NCI-H526 treated with DMSO at 0.1 percent for 48 hours (cell line): Measurements from ENCODE around the gene FAM181B.

Experiments used
- DNase-seq: peaks from one replicate; lab custom pipeline; 2025; lab: John Stamatoyannopoulos, UW

The FAM181B gene

GRCh38 chr11:82682003-82682751, 51.5 kb downstream of the FAM181B start:
- no peak for DNase-seq

DNA sequence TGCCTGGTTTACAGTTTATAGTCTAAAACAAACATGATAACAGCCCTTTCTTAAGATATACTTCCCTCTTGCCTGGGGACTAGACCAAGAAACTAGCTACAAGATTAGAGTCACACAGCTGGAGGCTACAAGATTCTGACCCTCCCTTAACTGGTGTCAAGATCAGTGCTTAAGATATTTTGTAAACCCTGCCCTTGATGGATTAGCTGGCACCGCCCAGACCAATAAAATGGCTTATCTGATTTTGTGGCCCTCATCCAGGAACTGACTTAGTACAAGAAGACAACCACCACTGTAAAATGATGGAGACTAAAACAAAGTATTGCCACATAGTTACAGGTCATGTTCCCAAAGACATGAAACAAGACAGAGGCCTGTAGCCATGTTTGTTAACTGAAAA, 53.4 kb downstream of the FAM181B start:
- no peak for DNase-seq
